ENCODE results near the gene GAS1. TPM values are rescaled to one million over a fixed set of nuclear protein-coding genes. Genes with fewer than 3 reads are reported as not detected.

Gene GAS1
- total RNA-seq, 1 experiment from 2014 or later = not detected

- POLR2A ChIA-PET (ENCODE audit: unreplicated experiment) = no interaction called here
- H3K9ac ChIP-seq (ENCODE audit: low read length) = no peak overlapping the region
Observed at GRCh38 chr9:86965636-86966395, 18.5 kb upstream of the GAS1 start.

GRCh38 chr9:86962692-86963091 lies 15.4 kb upstream of the GAS1 start:
- Histone ChIP-seq H3K4me1 (ENCODE audit: insufficient read depth, low read length) (no peaks in the 10 kb centered on the region), H2AFZ (ENCODE audit: low read length) (no peak overlapping the region), H3K27ac (ENCODE audit: low read length) (no peak overlapping the region), H3K4me2 (ENCODE audit: low read length) (no peak overlapping the region), H3K36me3 (ENCODE audit: low read depth, low read length) (no peaks in the 10 kb centered on the region), H3K27me3 (ENCODE audit: low read length) (no peaks in the 10 kb centered on the region), H3K9me3 (ENCODE audit: low read length) (no peaks in the 10 kb centered on the region), H4K20me1 (ENCODE audit: low read length) (no peaks in the 10 kb centered on the region), H3K9me2 (replicated peaks; ENCODE audit: low read length) (no peaks in the 10 kb centered on the region), H3K9ac (ENCODE audit: low read length) (no peak overlapping the region), H3K79me2 (ENCODE audit: low read length) (no peaks in the 10 kb centered on the region), H3K4me3 (ENCODE audit: low read length) (no peak overlapping the region), H3F3A (ENCODE audit: low read length, unreplicated experiment) (no peaks in the 10 kb centered on the region)
- no peak for DNase-seq
- CTCF ChIA-PET = no interaction called here
- intact Hi-C loops (cut with micrococcal nuclease) = no loop called here
- no peak for ATAC-seq
- TF ChIP-seq EZH2 (IDR thresholded peaks at IDR 0.05; ENCODE audit: low read length, unreplicated experiment) (no peak), CTCF (conservative IDR thresholded peaks at IDR 0.05; ENCODE audit: low read depth, low read length) (no peak), EZH2phosphoT487 (IDR thresholded peaks at IDR 0.05; ENCODE audit: borderline replicate concordance, low read length) (no peak)
- POLR2A ChIA-PET (ENCODE audit: unreplicated experiment) = no interaction called here
- no TSS peak for BruUV-seq (replicated peaks)

More at GRCh38 chr9:86965636-86966395, 18.5 kb upstream of the GAS1 start:
- H2AFZ ChIP-seq (ENCODE audit: low read length) = no peak overlapping the region
- H4K20me1 ChIP-seq (ENCODE audit: low read length) = no peaks in the 10 kb centered on the region
- no peak for DNase-seq
- no peak for ATAC-seq
- no peak for TF ChIP-seq EZH2 (IDR thresholded peaks at IDR 0.05; ENCODE audit: low read length, unreplicated experiment)
- no peak for TF ChIP-seq CTCF (conservative IDR thresholded peaks at IDR 0.05; ENCODE audit: low read depth, low read length)
- no peak for TF ChIP-seq EZH2phosphoT487 (IDR thresholded peaks at IDR 0.05; ENCODE audit: borderline replicate concordance, low read length)
- H3K4me3 ChIP-seq (ENCODE audit: low read length) = no peak overlapping the region
- H3K4me2 ChIP-seq (ENCODE audit: low read length) = no peak overlapping the region
- H3K27ac ChIP-seq (ENCODE audit: low read length) = no peak overlapping the region
- intact Hi-C loops (cut with micrococcal nuclease) = no loop called here
- no peaks in the 10 kb centered on the region for H3K9me2 ChIP-seq (replicated peaks; ENCODE audit: low read length)
- no peaks in the 10 kb centered on the region for H3K4me1 ChIP-seq (ENCODE audit: insufficient read depth, low read length)
- H3K79me2 ChIP-seq (ENCODE audit: low read length) = no peaks in the 10 kb centered on the region
- no peaks in the 10 kb centered on the region for H3K9me3 ChIP-seq (ENCODE audit: low read length)
- H3K36me3 ChIP-seq (ENCODE audit: low read depth, low read length) = no peaks in the 10 kb centered on the region
- no peaks in the 10 kb centered on the region for H3F3A ChIP-seq (ENCODE audit: low read length, unreplicated experiment)
- BruUV-seq (replicated peaks) = no TSS peak
- CTCF ChIA-PET = no interaction called here
- no peaks in the 10 kb centered on the region for H3K27me3 ChIP-seq (ENCODE audit: low read length)

GRCh38 chr9:86960938-86961337 lies 13.6 kb upstream of the GAS1 start:
- TF ChIP-seq EZH2phosphoT487 (IDR thresholded peaks at IDR 0.05; ENCODE audit: borderline replicate concordance, low read length) (no peak), EZH2 (IDR thresholded peaks at IDR 0.05; ENCODE audit: low read length, unreplicated experiment) (no peak), CTCF (conservative IDR thresholded peaks at IDR 0.05; ENCODE audit: low read depth, low read length) (no peak)
- Histone ChIP-seq H3K4me2 (ENCODE audit: low read length) (no peak overlapping the region), H4K20me1 (ENCODE audit: low read length) (no peaks in the 10 kb centered on the region), H3K79me2 (ENCODE audit: low read length) (no peaks in the 10 kb centered on the region), H3K27me3 (ENCODE audit: low read length) (no peaks in the 10 kb centered on the region), H3K4me1 (ENCODE audit: insufficient read depth, low read length) (no peaks in the 10 kb centered on the region), H3K27ac (ENCODE audit: low read length) (no peak overlapping the region), H3K9ac (ENCODE audit: low read length) (no peak overlapping the region), H3K9me3 (ENCODE audit: low read length) (no peaks in the 10 kb centered on the region), H3F3A (ENCODE audit: low read length, unreplicated experiment) (no peaks in the 10 kb centered on the region), H3K36me3 (ENCODE audit: low read depth, low read length) (no peaks in the 10 kb centered on the region), H3K9me2 (replicated peaks; ENCODE audit: low read length) (no peaks in the 10 kb centered on the region), H3K4me3 (ENCODE audit: low read length) (no peak overlapping the region), H2AFZ (ENCODE audit: low read length) (no peak overlapping the region)
- no TSS peak for BruUV-seq (replicated peaks)
- ATAC-seq (no peak), DNase-seq (no peak)
- CTCF ChIA-PET = no interaction called here
- intact Hi-C loops (cut with micrococcal nuclease) = no loop called here
- POLR2A ChIA-PET (ENCODE audit: unreplicated experiment) = no interaction called here

Measured in PC-3 (cell line).